SK-N-MC (cell line): Measurements from ENCODE around the gene ZDHHC24.

Experiments used
- EZH2 ChIP-seq: fragments of 200-600 bp; sonication (generic); IDR thresholded peaks from one replicate; pipeline ENCODE4 v1.6.1; 2017; ENCODE audit warnings: antibody characterized with exemption
- FOXP2 ChIP-seq: optimal IDR thresholded peaks from 2 replicates; pipeline ENCODE3; 2011; ENCODE audit warnings: mild to moderate bottlenecking, moderate library complexity; ENCODE audit not compliant: insufficient read depth; ENCODE audit errors: extremely low read length, control extremely low read depth
- POLR2AphosphoS5 ChIP-seq: IDR thresholded peaks from 2 replicates; pipeline ENCODE4 v1.6.1; 2012; ENCODE audit warnings: mild to moderate bottlenecking, low read depth, low read length, borderline replicate concordance

GRCh38 chr11:66495401-66495854 is 50.4 kb downstream of the ZDHHC24 start:
- TF ChIP-seq POLR2AphosphoS5 (no peak), EZH2 (no peak), FOXP2 (no peak)
